Vagina (tissue), 2 donors: ENCODE data around the gene WDR70. TPM values are rescaled to one million over a fixed set of nuclear protein-coding genes. Genes with fewer than 3 reads are reported as not detected.

Source experiments
- DNase-seq, 2 donors: peaks; one replicate each; pipeline ENCODE4 v3.0.0-alpha.2; 2017; ENCODE audit errors: extremely low spot score in 2 of 2
- H3K27ac ChIP-seq: fragments of 200-600 bp; sonication (generic); one replicate; pipeline ENCODE4 v1.5.1; 2019
- H3K27me3 ChIP-seq: fragments of 200-600 bp; sonication (generic); one replicate; pipeline ENCODE4 v1.5.1; 2019
- H3K36me3 ChIP-seq, 2 donors: fragments of 200-600 bp; sonication (generic); one replicate each; pipeline ENCODE4 v1.5.1; 2017 to 2019
- H3K4me1 ChIP-seq: fragments of 200-600 bp; sonication (generic); one replicate; pipeline ENCODE4 v1.5.1; 2019
- H3K4me3 ChIP-seq, 2 donors: fragments of 200-600 bp; sonication (generic); 1 replicate in 1 of 2; 2 replicates in 1 of 2; pipeline ENCODE4 v1.5.1; 2016 to 2019
- H3K9me3 ChIP-seq: fragments of 200-600 bp; sonication (generic); one replicate; pipeline ENCODE4 v1.5.1; 2019
- CTCF ChIP-seq, 3 experiments: fragments of 450-650 bp in 2 of 3; fragments of 200-600 bp in 1 of 3; sonication (generic) in 1 of 3; IDR thresholded peaks; one replicate each; pipeline ENCODE4 v1.5.1; 2017 to 2019; ENCODE audit warnings: antibody characterized with exemption in 3 of 3, mild to moderate bottlenecking in 2 of 3, moderate library complexity in 2 of 3
- POLR2A ChIP-seq, 2 donors: fragments of 450-650 bp; IDR thresholded peaks; one replicate each; pipeline ENCODE4 v1.6.1; 2017; ENCODE audit warnings: antibody characterized with exemption in 2 of 2, mild to moderate bottlenecking in 2 of 2, moderate library complexity in 2 of 2
- POLR2AphosphoS5 ChIP-seq, 2 donors: sonication (generic); formaldehyde crosslinking; IDR thresholded peaks; one replicate each; pipeline ENCODE4 v1.9.0; 2017; ENCODE audit warnings: antibody characterized with exemption in 2 of 2, mild to moderate bottlenecking in 2 of 2, low read depth in 1 of 2; ENCODE audit not compliant: insufficient read depth in 1 of 2
- intact Hi-C: fragments of 100-400 bp; cut with DNase I; formaldehyde crosslinking; loops from one replicate; pipeline ENCODE4 v1.15.1; 2023
- total RNA-seq: library from RNA; depleted of rRNA; stranded (reverse); fragments of >200 nt; gene quantifications from one replicate; pipeline ENCODE4 v1.2.3, GENCODE V29; 2016

Gene WDR70
- total RNA-seq, 1 donor from 2014 or later, result 31.4 TPM

GRCh38 chr5:37543216-37543615, 164.1 kb downstream of the WDR70 start:
- Histone ChIP-seq H3K4me1 (no peaks in the 10 kb centered on the region), H3K27ac (no peak overlapping the region)
- TF ChIP-seq CTCF (IDR thresholded peaks at IDR 0.05) (no peak), POLR2AphosphoS5 (IDR thresholded peaks at IDR 0.05; ENCODE audit: insufficient read depth in 1 of 2, low read depth in 1 of 2) (no peak)

GRCh38 chr5:37549411-37549810, 170.3 kb downstream of the WDR70 start:
- TF ChIP-seq POLR2AphosphoS5 (IDR thresholded peaks at IDR 0.05; ENCODE audit: insufficient read depth in 1 of 2, low read depth in 1 of 2), result no peak
- no peak for TF ChIP-seq POLR2A (IDR thresholded peaks at IDR 0.05)
- TF ChIP-seq CTCF (IDR thresholded peaks at IDR 0.05), result no peak
- Histone ChIP-seq H3K27ac (no peak overlapping the region), H3K36me3 (no peaks in the 10 kb centered on the region), H3K4me1 (peaks cover 7% of the 10 kb centered on the region), H3K4me3 (no peak overlapping the region), H3K27me3 (no peaks in the 10 kb centered on the region), H3K9me3 (no peaks in the 10 kb centered on the region)
- DNase-seq, result no peak
- intact Hi-C loops, result no loop called here

More at GRCh38 chr5:37543216-37543615, 164.1 kb downstream of the WDR70 start:
- no peak for DNase-seq
- intact Hi-C loops, result no loop called here
- Histone ChIP-seq H3K27me3 (no peaks in the 10 kb centered on the region), H3K4me3 (no peak overlapping the region), H3K9me3 (no peaks in the 10 kb centered on the region), H3K36me3 (no peaks in the 10 kb centered on the region)

GRCh38 chr5:37552161-37552560, 173.0 kb downstream of the WDR70 start:
- Histone ChIP-seq H3K9me3 (no peaks in the 10 kb centered on the region), H3K27me3 (no peaks in the 10 kb centered on the region), H3K4me1 (peaks cover 7% of the 10 kb centered on the region), H3K27ac (no peak overlapping the region), H3K4me3 (no peak overlapping the region), H3K36me3 (no peaks in the 10 kb centered on the region)
- intact Hi-C loops, result no loop called here
- no peak for DNase-seq
- TF ChIP-seq POLR2AphosphoS5 (IDR thresholded peaks at IDR 0.05; ENCODE audit: insufficient read depth in 1 of 2, low read depth in 1 of 2), result no peak
- no peak for TF ChIP-seq POLR2A (IDR thresholded peaks at IDR 0.05)
- TF ChIP-seq CTCF (IDR thresholded peaks at IDR 0.05), result no peak

- H3K27me3 ChIP-seq, result no peaks in the 10 kb centered on the region
- H3K4me1 ChIP-seq, result peaks cover 7% of the 10 kb centered on the region
- H3K9me3 ChIP-seq, result no peaks in the 10 kb centered on the region
- H3K36me3 ChIP-seq, result no peaks in the 10 kb centered on the region
- H3K27ac ChIP-seq, result no peak overlapping the region
- no peak overlapping the region for H3K4me3 ChIP-seq
- TF ChIP-seq CTCF (IDR thresholded peaks at IDR 0.05), result no peak
- TF ChIP-seq POLR2A (IDR thresholded peaks at IDR 0.05), result no peak
- TF ChIP-seq POLR2AphosphoS5 (IDR thresholded peaks at IDR 0.05; ENCODE audit: insufficient read depth in 1 of 2, low read depth in 1 of 2), result no peak
- intact Hi-C loops, result no loop called here
- no peak for DNase-seq
Observed at GRCh38 chr5:37552770-37553719, 173.9 kb downstream of the WDR70 start.
